Measurements from ENCODE around the gene CPN1.

CPN1 gene

GRCh38 chr10:100075426-100076220 lies 6.0 kb downstream of the CPN1 start:
- no peak for DNase-seq

DNA sequence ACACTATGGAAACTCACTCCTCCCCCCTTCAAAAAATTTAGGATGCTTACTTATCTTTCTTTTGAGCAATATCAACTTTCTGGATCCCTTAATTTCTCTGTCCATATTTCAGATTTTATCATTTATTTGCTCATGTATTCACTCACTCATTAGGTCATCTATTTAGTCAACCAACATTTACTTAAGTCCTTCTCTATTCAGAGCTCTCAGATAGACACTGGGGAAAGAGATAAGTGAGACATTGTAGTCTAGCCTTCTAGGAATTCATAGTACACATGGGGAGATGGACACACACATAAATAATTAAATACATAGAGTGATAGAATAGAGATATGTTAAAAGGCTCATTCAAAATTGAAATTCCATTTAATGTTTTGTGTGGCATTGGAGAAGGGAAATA lies 9.2 kb downstream of the CPN1 start:
- DNase-seq = no peak

DNA sequence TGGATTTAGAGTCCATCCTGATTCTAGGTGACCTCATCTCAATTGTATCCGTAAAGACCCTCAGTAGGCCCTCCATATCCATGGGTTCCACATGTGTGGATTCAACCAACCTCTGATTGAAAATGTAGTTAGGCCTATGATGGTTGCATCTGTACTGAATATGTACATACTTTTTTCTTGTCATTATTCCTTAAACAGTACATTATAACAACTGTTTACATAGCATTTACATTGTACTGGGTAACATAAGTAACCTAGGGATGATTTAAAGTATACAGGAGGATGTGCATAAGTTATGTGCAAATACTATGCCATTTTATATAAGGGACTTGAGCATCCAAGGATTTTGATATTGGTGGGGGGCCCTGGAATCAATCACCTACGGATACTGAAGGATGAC lies 10.1 kb downstream of the CPN1 start:
- no peak for DNase-seq

DNA sequence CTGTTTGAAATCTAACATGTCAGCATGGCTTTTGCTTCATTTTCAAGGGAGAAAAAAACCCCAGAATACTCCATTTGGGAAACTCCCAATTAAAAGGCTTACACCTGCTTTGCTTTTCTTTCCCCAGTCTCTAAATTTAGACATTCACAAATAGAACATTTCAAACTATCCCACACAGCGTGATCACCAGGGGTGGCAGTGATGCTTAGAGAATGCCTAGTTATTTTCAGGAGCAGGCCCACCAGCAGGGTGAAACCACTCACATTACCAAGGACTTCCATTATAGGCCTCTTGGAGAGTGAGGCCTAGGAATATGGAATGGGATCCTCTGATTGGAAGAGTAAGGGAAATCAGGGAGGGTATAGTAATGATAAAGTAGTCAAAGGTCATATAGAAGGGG lies 14.2 kb downstream of the CPN1 start:
- DNase-seq = no peak

GRCh38 chr10:100065084-100065660 lies 16.5 kb downstream of the CPN1 start:
- DNase-seq = no peak

- no peak for DNase-seq
Observed at GRCh38 chr10:100061401-100061800, 20.3 kb downstream of the CPN1 start.

DNA sequence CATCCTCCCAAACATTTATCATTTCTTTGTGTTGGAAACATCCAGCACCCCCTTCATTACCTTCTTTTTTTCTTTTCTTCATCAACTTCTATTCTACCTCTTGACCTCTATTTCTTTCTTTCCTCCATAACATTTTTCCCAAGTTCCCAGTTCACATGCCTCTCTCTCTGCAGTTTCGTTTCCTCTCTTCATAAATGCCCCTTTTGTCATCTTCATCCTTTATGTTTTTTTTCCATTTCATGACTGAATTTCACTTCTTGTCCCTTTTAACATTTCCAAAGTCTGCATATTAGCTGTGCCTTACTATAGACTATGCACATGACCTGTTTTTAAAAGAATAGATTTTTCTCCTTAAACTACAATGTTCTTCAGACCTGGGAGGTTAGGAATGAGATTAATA lies 23.7 kb downstream of the CPN1 start:
- DNase-seq = no peak

- DNase-seq = no peak
Observed at GRCh38 chr10:100053686-100054460, 27.8 kb downstream of the CPN1 start.

GRCh38 chr10:100046021-100046486 lies 35.6 kb downstream of the CPN1 start:
- peak; percentile 85 for DNase-seq

- no peak for DNase-seq
Observed at GRCh38 chr10:100045592-100045991, 36.1 kb downstream of the CPN1 start.

DNA sequence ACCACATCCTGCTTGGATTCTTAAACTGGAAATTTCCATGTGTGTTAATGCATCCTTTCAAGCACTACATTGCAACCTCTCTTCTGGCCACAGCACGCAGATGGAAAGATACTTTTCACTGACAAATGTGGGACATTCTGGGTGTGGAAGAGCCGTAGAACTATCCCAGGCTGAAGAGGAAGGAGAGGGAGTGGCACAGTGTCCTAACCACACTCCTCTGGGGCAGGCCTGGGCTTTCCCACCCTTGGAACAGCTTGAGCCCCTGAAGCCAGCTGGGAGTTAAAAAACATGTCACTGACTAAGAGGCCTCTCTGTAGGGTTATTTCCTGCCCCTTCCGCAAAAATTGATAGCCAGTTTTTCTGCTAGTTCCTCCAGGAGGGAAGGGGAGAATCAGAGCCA lies 37.9 kb downstream of the CPN1 start:
- DNase-seq = peak; percentile 47

- no peak for DNase-seq
Observed at GRCh38 chr10:100043344-100043743, 38.3 kb downstream of the CPN1 start.

DNA sequence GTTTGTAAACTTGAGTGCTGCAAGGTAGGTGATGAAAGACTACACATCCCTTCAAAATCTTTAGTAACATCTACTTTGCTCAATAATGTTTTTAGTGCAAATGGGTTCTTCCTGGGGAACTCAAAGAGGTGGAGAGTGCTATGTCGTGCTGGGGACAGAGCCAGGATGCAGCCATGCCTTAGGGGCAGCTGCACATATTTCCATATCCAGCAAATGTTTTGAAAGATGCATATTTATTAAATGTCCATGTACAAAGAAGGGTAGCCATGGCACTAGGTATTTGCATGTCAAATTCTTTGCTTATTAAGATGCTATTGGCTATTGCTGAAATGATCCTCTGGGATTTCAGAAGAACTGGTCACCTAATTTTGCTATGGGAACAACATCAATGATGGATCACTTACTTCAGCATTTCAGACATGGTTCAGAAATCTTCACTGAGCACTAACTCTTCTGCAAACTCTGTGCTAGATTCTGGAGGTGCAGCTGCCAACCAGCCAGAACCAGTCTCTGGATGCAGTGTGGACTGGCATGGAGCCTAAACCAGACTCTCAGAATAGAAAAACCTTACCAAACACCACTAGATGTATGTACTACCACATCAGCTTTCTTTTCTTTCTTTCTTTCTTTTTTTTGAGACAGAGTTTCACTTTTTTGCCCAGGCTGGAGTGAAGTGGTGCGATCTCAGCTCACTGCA lies 40.2 kb downstream of the CPN1 start:
- no peak for DNase-seq

GRCh38 chr10:100038561-100039071 lies 43.1 kb downstream of the CPN1 start:
- no peak for DNase-seq

GRCh38 chr10:100037758-100038315 lies 43.8 kb downstream of the CPN1 start:
- DNase-seq = no peak

GRCh38 chr10:100036850-100037249 lies 44.8 kb downstream of the CPN1 start:
- DNase-seq = no peak

DNA sequence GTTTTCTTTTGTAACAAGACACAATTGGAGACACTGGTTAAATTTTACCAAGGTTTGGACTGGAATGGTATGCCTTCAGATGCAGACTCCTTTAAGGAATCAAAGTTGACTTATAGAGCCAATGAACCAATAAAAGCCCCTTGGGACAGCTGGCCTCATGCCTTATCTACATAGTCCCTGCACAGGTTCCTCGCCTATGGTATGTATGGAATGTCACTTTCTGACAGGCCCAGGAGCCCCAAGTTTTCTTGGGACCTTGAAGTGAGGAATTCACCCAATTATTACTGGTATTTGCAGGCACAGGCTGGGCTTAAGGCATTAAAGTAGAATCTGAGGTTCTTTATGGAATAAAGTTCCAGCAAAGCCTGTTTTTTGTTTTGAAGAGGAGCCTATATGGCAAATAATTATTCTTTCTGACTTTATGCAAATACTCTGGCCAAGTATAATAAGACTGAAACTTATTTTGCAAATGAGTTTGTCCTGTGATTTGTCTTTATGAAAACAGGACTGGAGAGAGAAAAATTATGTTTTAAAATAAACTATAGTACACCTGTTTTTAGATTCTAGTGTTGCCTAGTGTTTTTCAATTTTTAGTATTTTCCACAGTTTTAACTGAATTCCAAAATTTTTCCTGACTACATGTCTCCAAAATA lies 47.8 kb downstream of the CPN1 start:
- no peak for DNase-seq

- DNase-seq = no peak
Observed at GRCh38 chr10:100027416-100027815, 54.3 kb downstream of the CPN1 start.

GRCh38 chr10:100025576-100025975 lies 56.1 kb downstream of the CPN1 start:
- no peak for DNase-seq

GRCh38 chr10:100024748-100025147 lies 56.9 kb downstream of the CPN1 start:
- DNase-seq = no peak

DNA sequence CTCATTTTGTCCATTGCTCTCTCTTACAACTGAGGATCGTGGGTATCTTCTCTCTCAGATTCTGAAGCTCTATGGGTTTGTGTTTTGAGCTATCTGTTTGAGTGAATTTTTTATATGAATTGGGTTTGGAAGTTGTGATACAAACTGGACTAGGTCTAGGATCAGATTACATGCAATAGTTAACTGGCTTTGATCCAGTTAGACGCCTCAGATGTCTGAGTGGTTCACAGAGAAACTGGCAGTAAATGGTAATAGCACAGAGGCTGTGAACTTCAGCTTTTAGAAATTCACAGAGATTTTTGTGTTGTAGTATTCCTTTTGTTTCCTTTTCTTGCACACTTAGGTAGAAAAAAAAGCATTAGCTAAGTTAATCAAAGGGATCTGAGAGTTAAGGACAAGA lies 59.3 kb downstream of the CPN1 start:
- no peak for DNase-seq

- DNase-seq = no peak
Observed at GRCh38 chr10:100021322-100021721, 60.3 kb downstream of the CPN1 start.

All from suppressor macrophage treated with lipopolysaccharide for 4 hours (primary cell).